Thymus (tissue), 11 donors: ENCODE data around the gene ECT2. TPM values are rescaled to one million over a fixed set of nuclear protein-coding genes. Genes with fewer than 3 reads are reported as not detected.

ENCODE experiments used
- DNase-seq, 9 donors: peaks; one replicate each; pipeline ENCODE4 v3.0.0-alpha.2; 2013; ENCODE audit warnings: low spot score in 9 of 9, low read depth in 6 of 9, missing footprints in 1 of 9
- H3K27ac ChIP-seq, 2 donors: one replicate each; pipeline ENCODE4 v1.5.1; 2013; ENCODE audit warnings: control low read depth in 1 of 2, low read depth in 1 of 2, low read length in 1 of 2, mild to moderate bottlenecking in 1 of 2, moderate library complexity in 1 of 2
- H3K27me3 ChIP-seq, 2 donors: one replicate each; pipeline ENCODE4 v1.5.1; 2013; ENCODE audit warnings: low read length in 1 of 2; ENCODE audit not compliant: control insufficient read depth in 2 of 2, insufficient read depth in 1 of 2
- H3K36me3 ChIP-seq, 2 donors: one replicate each; pipeline ENCODE4 v1.5.1; 2013; ENCODE audit warnings: low read length in 1 of 2, mild to moderate bottlenecking in 1 of 2, moderate library complexity in 1 of 2; ENCODE audit not compliant: control insufficient read depth in 2 of 2, insufficient read depth in 2 of 2
- H3K4me1 ChIP-seq, 2 donors: one replicate each; pipeline ENCODE4 v1.5.1; 2013; ENCODE audit warnings: low read length in 2 of 2; ENCODE audit not compliant: control insufficient read depth in 2 of 2, insufficient read depth in 2 of 2
- H3K4me3 ChIP-seq, 2 donors: one replicate each; pipeline ENCODE4 v1.5.1; 2013; ENCODE audit warnings: low read length in 2 of 2, control low read depth in 1 of 2, mild to moderate bottlenecking in 1 of 2
- H3K9me3 ChIP-seq, 2 donors: one replicate each; pipeline ENCODE4 v1.5.1; 2013; ENCODE audit warnings: low read length in 1 of 2, mild to moderate bottlenecking in 1 of 2; ENCODE audit not compliant: control insufficient read depth in 2 of 2, insufficient read depth in 1 of 2
- WGBS: extraction: QIAGEN DNeasy Blood & Tissue Kit; methylation state at CpG from one replicate; pipeline ENCODE4 v1.1.7; 2013; 5-methylcytosine and 5-hydroxymethylcytosine counted together
- polyA plus RNA-seq: library from polyadenylated mRNA; stranded (reverse); fragments of 200-250 nt; gene quantifications from one replicate; pipeline ENCODE4 v1.2.3, GENCODE V29; 2013
- total RNA-seq: library from RNA; stranded (reverse); fragments of 120-200 nt; gene quantifications from one replicate; pipeline ENCODE4 v1.2.4, GENCODE V29; 2013
- donor health status: healthy.

The ECT2 gene
- total and polyA plus RNA-seq, 2 donors, result 7.9 to 39.0 TPM

DNA sequence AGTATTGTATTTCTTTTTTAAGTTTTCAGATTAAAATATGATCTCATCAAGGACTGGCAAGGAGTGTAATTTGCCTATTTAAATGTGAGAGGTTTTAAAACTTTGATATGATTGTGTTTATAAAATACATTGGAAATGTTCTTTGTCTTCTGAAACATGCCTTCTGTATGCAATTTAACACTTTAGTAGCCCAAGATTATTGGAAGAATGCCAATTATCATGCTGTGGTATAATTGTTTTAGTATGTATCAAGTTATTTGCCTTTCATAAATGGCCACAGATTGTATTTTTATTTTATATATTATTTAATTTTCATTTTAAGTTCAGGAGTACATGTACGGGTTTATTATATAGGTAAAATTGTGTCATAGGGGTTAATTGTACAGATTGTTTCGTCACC lies 31.7 kb downstream of the ECT2 start:
- Histone ChIP-seq H3K36me3 (peaks cover 18 to 47% of the 10 kb centered on the region in 2 donors), H3K27me3 (no peaks in the 10 kb centered on the region), H3K27ac (no peak overlapping the region), H3K4me3 (no peak overlapping the region), H3K9me3 (no peaks in the 10 kb centered on the region), H3K4me1 (no peaks in the 10 kb centered on the region)
- no peak for DNase-seq
- 99% methylated on average over 2 of the region's 2 CpGs for WGBS

DNA sequence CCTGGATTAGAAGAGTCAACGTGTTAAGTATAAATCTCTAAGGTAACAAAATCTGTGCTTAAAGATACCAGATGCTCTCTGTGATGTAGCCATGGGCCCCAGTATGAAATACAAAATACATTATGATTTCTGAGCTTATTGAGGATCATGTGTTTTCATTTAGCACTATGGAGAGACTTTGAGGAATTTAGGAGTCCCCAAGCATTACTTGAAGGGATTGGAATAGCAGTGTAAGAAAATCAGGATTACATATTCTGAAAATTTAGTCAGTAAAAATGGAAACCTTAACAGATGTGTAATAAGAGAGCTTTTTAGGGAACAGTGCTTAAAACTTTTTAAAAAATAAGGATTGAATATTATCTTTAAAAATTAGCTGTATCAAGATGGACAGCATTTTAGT lies 35.5 kb downstream of the ECT2 start:
- H3K27me3 ChIP-seq, result no peaks in the 10 kb centered on the region
- H3K9me3 ChIP-seq, result no peaks in the 10 kb centered on the region
- no peak overlapping the region for H3K4me3 ChIP-seq
- 97% methylated on average over 1 of the region's 1 CpG for WGBS
- DNase-seq, result no peak
- H3K36me3 ChIP-seq, result peaks cover 25 to 58% of the 10 kb centered on the region in 2 donors
- H3K4me1 ChIP-seq, result no peaks in the 10 kb centered on the region
- H3K27ac ChIP-seq, result no peak overlapping the region

DNA sequence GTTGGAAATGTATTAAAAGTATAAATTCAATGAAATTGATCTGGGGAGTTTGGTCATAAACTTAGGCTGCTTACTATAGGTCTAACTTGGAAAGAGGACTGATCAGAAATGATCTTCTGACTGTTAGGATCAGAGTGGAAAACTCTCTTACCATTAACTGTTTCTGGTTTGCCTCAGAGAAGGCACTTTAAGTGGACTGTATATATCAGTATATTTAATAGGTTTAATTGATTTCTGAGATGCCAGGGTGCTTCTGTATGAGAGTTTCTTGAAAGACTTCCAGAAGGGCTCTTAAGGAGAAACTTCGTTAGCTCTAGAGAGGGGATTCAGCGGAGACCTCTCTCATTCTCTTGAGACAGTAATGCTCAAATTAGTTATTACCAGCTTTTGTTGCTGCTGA lies 36.5 kb downstream of the ECT2 start:
- WGBS, result 98% methylated on average over 2 of the region's 2 CpGs
- no peaks in the 10 kb centered on the region for H3K4me1 ChIP-seq
- DNase-seq, result no peak
- H3K36me3 ChIP-seq, result peaks cover 31 to 65% of the 10 kb centered on the region in 2 donors
- H3K4me3 ChIP-seq, result no peak overlapping the region
- H3K9me3 ChIP-seq, result no peaks in the 10 kb centered on the region
- H3K27ac ChIP-seq, result no peak overlapping the region
- H3K27me3 ChIP-seq, result no peaks in the 10 kb centered on the region

DNA sequence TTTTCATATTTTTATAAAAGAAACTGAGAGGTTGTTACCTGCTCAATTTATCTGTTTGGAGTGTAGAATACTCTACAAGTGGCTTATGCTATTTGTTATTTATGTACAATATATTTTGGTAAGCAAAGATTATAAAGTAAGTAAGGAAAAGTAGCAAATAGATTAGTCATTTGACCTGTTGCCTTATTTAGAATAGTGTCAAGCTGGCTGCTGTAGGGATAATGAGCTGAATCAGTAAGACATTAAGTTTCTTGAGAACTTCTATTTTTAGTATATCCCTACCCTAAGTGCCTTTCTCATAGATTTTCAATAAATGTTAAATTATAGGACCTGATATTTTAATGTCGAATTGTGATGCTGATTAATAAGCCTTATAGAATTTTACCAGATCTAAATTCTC lies 37.2 kb downstream of the ECT2 start:
- no peak overlapping the region for H3K27ac ChIP-seq
- H3K9me3 ChIP-seq, result no peaks in the 10 kb centered on the region
- H3K4me3 ChIP-seq, result no peak overlapping the region
- no peak for DNase-seq
- 93% methylated on average over 1 of the region's 1 CpG for WGBS
- no peaks in the 10 kb centered on the region for H3K27me3 ChIP-seq
- peaks cover 32 to 69% of the 10 kb centered on the region in 2 donors for H3K36me3 ChIP-seq
- no peaks in the 10 kb centered on the region for H3K4me1 ChIP-seq

DNA sequence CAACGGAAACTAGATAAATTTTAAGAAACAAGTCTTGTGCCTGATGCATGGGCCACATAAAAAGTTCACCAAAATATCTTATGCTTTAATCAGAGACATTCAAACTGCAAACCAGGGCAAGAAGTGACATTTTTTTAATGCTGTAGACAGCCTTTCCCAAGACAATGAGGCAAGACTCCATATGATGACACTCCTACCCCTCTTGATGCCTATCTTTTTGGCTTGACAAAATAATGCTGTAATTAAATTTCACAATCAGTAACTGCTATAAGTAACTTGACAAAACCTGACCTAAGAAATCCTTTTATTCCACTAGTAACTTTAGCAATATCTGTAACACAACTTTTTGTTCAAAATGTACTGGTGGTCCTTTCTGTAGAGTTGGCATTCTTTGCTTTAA lies 48.7 kb downstream of the ECT2 start:
- 97% methylated on average over 1 of the region's 1 CpG for WGBS
- Histone ChIP-seq H3K27me3 (no peaks in the 10 kb centered on the region), H3K36me3 (peaks cover 15 to 41% of the 10 kb centered on the region in 2 donors), H3K4me1 (no peaks in the 10 kb centered on the region), H3K4me3 (no peak overlapping the region), H3K9me3 (no peaks in the 10 kb centered on the region), H3K27ac (no peak overlapping the region)
- no peak for DNase-seq

DNA sequence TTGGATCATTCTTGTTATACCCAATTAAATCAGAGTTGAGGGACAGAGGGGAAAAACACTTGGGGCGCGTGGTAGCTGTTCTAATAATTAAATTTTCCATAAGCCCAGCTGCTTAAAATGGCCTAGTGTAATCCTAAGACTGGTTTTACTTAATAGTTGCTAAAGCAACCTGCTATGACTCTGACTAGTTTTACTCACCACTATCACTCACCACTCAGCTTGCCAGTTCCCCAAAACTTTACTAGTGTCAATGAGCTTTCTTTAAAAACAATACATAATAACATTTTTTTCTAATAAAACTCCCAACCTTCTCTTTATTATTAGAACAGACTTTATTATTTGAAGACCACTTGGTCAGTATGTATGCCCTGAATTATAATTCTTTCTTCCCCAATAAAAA lies 49.6 kb downstream of the ECT2 start:
- Histone ChIP-seq H3K9me3 (no peaks in the 10 kb centered on the region), H3K4me1 (no peaks in the 10 kb centered on the region), H3K36me3 (peaks cover 15 to 45% of the 10 kb centered on the region in 2 donors), H3K4me3 (no peak overlapping the region), H3K27me3 (no peaks in the 10 kb centered on the region), H3K27ac (no peak overlapping the region)
- WGBS, result over 99% methylated on average over 2 of the region's 2 CpGs
- DNase-seq, result no peak

DNA sequence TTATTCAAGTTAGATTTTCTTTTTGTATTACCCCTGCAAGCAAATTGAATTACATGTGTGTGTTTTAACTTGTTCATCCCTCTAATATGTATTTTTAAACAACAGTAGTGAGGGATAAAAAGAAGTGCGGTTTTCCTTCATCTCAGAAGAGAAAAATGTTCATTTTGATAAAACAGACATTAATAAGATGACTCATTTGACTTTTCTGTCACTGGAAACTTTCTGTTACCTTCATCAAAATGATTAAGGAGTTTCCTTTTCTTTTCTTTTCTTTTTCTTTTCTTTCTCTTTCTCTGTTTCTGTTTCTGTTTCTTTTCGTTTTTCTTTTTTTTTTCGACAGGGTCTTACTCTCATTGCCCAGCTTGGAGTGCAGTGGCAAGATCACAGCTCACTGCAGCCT lies 53.0 kb downstream of the ECT2 start:
- H3K4me1 ChIP-seq, result no peaks in the 10 kb centered on the region
- WGBS, result 91% methylated on average over 3 of the region's 3 CpGs
- H3K4me3 ChIP-seq, result no peak overlapping the region
- no peak for DNase-seq
- H3K9me3 ChIP-seq, result no peaks in the 10 kb centered on the region
- H3K36me3 ChIP-seq, result peaks cover 17 to 60% of the 10 kb centered on the region in 2 donors
- no peak overlapping the region for H3K27ac ChIP-seq
- no peaks in the 10 kb centered on the region for H3K27me3 ChIP-seq

DNA sequence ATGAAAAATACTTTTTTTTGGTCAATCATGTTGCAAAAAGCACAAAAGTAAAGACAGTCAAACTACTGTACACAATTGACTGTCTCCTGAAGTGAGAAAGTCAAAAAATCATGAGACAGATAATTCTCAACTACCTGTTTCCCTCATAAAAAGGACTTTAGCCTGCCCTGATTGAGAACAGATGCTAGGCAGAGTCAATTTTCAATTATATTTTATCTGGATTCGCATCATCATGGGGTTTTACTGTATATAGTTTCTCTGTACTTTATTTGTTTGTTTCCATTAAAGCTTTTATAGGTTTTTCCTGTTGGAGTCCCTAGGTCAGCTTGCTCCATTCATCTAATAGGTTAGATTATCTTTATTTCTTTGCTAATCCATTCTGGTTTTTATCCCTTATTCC lies 53.8 kb downstream of the ECT2 start:
- H3K36me3 ChIP-seq, result peaks cover 17 to 58% of the 10 kb centered on the region in 2 donors
- H3K9me3 ChIP-seq, result no peaks in the 10 kb centered on the region
- no peak overlapping the region for H3K4me3 ChIP-seq
- H3K4me1 ChIP-seq, result no peaks in the 10 kb centered on the region
- 99% methylated on average over 1 of the region's 1 CpG for WGBS
- no peaks in the 10 kb centered on the region for H3K27me3 ChIP-seq
- no peak overlapping the region for H3K27ac ChIP-seq
- DNase-seq, result no peak

DNA sequence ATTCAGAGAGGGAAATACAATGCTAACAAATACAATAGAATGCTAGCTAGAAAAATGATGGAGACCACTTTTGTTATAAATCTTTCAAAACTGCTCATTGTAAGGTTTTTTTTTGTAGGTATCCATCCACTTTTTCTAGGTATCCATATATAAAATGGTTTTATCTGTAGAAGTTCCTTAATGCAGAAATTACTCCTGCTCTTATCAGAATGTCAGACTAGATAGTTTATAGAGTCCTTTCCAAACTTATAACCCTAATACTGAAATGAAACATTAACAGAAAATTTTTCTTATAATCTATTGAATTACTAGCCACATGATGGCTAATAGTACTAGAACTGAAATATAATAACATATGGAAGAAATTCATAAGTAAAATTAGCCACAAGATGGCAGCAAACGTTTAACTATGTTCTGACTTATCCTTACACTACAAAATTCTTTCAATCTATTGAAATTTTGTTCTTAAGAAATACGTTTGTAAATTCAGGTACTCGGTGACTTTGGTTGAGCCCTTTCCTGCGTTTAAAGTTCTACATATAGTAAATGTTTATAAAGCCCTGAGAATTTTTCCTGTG lies 58.5 kb downstream of the ECT2 start:
- peak in 4 of 9 donors; percentile 2 to 40 (median 2) for DNase-seq
- no peak overlapping the region for H3K27ac ChIP-seq
- H3K4me1 ChIP-seq, result no peaks in the 10 kb centered on the region
- peaks cover 10 to 54% of the 10 kb centered on the region in 2 donors for H3K36me3 ChIP-seq
- H3K9me3 ChIP-seq, result no peaks in the 10 kb centered on the region
- H3K27me3 ChIP-seq, result no peaks in the 10 kb centered on the region
- H3K4me3 ChIP-seq, result no peak overlapping the region
- 82% methylated on average over 4 of the region's 4 CpGs for WGBS
